NCI-H2029 treated with DMSO at 0.1 percent for 48 hours (cell line): Measurements from ENCODE around the gene MMP13.
"Not testable (repeated sequence)": the region's sequence is repeated elsewhere in the genome, so short reads cannot be mapped to it uniquely, and the experiment has no call there.

Experiments
- DNase-seq: peaks from one replicate; lab custom pipeline; 2025; lab: John Stamatoyannopoulos, UW

MMP13 gene

DNA sequence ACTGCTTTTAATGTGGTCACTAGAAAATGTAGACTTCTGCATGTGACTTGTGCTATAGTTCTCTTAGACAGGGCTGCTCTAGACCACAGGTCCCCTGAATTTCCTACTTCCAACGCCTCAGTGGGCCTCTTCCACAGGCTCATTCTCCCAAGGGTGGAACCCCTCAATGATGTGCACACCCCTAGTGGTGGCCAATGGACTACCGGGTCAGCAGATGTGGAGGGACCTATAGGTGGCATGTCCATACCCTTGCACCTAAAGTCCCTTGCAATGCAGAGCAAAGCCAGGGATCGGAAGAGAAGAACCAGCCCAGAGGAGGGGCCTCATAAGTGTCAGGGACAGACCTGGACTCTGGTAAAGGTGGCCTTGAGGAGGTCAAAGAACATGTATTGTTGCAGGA lies 20.0 kb downstream of the MMP13 start:
- DNase-seq, result no peak

- DNase-seq, result no peak
Measured at GRCh38 chr11:102934735-102935134, 20.8 kb downstream of the MMP13 start.

GRCh38 chr11:102933627-102934026 lies 21.9 kb downstream of the MMP13 start:
- DNase-seq, result no peak

DNA sequence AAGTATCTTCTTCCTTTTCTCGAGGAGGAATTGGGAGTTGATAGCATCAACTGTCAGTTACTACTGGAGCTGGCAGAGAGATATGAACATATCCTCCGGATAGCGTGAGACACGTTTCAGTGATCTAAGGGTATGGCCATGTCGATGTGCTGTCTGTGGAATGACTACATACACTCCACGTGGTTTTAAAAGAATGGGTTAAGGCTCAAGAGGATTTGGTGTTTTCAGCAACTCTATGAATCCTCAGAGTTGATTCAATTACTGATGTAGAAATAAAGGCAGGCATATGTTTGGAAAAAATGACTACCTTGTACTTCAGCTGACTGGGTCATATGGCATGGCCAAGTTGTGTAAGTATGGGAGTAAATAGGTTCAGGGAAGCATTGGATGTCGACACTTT lies 22.9 kb downstream of the MMP13 start:
- DNase-seq, result no peak

- no peak for DNase-seq
Measured at GRCh38 chr11:102930451-102930850, 25.1 kb downstream of the MMP13 start.

DNA sequence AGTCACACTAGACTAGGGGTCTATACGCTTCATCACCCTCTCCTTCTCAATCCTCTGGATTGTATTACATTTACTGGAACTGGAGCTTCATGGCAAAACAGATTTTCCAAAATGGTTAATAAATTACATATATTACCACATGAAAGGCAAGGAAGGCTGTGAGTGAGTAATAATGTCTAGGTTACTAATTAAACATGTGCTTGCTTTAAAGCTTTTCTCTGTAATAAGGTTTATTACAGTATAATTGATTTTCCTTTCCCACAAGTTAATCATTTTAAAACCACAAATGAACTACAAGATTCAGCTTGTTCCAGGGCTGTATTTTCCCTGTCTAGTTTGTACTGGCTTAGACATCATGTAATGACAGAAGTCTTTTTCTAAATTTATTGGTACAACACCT lies 25.6 kb downstream of the MMP13 start:
- DNase-seq, result no peak

DNA sequence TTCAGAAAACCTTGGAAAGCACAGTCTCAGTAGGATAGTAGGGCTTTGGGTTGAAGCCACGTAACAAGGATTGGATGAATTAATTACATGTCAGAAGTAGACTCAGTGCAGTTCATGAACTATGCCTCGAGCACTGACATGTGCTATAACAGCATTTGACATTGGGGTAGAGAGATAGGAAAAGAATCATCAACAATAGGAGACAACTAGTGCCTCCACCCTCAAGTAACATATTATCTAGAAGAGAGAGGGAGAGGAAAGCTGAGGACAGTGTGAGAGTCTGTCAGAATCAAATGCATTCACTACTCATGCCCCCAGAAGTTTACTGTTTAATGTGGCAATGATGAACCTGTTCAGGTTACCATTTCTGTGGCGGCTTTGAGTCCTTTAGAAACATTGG lies 26.4 kb downstream of the MMP13 start:
- no peak for DNase-seq

DNA sequence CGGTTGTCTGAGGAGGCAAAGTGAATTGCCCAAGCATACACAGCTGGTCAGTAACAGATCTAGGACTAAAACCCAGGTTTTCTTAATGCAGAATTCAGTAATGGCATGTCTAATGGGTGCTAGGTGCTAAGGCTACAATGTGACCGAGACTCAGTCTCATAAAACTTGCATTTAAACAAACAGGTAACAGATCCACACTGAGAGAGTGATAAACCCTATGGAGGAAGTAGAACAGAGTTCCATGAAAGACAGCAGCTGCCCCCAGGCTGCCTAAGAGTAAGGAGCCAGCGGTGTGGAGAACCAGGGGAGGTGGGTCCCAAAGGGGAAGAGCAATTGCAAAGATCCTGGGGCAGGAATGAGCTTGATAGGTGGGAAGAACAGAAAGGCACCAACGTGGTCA lies 27.3 kb downstream of the MMP13 start:
- no peak for DNase-seq

DNA sequence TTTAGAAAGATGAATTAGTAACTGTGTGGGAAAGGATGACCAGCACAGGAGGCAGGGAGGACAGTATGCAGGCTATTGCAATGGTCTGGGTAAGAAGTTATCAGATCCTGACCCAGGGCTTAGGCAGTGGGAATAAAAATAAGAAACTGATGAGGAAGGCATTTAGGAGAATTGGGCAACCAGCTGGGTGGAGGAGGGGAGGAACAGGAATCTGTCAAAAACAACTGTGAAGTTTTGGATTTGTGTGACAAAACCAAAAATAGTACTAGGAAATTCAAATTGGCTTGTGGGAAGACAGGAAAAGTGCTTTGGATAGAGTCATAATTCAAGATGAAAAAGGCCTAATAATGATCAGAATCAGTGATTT lies 27.9 kb downstream of the MMP13 start:
- DNase-seq, result no peak

- no peak for DNase-seq
Measured at GRCh38 chr11:102926961-102927623, 28.4 kb downstream of the MMP13 start.

DNA sequence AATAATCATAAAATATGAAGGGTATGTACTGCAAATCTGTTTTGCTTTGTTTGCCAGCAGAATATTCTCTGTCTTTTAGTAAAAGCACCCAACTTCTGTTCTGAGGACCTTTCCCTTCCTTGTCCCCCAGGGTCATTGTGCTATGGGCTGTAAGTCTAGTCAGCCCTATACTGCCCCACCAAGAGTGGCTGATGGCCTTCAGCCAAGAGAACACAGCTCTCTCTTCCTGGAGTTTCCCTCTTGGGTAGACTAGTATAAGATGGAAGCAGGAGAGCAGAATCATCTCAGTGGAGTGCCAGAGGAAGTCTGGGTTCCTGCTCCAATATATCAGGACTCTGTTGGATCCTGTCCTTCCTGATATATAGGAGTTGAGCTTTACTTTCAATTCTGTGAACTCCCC lies 29.0 kb downstream of the MMP13 start:
- no peak for DNase-seq

DNA sequence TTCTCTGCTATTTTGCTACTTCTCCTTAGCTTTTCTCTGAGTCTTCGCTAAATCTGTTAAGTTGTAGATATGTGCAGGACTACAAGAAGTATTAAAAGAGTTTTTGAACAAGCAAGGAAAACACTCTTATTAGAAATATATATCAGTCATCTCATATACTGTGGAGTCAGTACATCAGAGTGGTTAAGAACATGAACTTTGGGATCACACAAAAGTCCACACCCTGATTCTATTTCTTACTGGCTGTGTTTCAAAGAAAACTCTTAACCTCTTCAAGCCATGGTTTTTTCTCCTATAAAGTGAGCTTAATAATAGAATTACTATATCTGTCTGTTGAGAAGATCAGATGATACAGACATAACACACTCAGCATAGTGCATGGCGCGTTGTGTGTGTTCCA lies 29.5 kb downstream of the MMP13 start:
- no peak for DNase-seq

DNA sequence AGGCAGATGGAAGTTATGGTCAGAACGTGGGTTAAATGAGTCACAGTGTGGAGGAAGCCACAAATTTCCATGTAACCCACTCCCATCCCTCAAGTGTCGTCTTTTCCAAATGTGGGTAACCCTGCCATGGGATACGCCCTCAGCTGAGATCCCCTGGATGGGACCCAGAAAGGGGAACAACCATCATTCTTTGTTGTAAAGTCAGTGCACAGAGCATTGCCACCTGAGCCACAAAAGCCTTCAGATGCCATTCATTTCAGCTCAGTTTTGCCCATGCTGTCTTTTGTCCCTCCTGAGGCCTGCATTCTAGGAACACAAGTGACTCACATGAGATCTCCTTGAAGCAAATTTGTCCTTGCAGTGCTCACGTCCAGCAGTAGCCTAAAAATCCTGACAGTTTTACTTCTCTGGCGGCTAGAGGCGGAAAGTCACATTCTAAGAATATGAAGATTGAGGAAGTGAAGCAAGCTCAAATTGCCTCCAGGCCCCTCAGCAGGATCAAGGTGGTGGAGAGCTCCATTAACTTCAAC lies 30.6 kb downstream of the MMP13 start:
- no peak for DNase-seq

GRCh38 chr11:102921587-102922220 lies 33.8 kb downstream of the MMP13 start:
- no peak for DNase-seq

DNA sequence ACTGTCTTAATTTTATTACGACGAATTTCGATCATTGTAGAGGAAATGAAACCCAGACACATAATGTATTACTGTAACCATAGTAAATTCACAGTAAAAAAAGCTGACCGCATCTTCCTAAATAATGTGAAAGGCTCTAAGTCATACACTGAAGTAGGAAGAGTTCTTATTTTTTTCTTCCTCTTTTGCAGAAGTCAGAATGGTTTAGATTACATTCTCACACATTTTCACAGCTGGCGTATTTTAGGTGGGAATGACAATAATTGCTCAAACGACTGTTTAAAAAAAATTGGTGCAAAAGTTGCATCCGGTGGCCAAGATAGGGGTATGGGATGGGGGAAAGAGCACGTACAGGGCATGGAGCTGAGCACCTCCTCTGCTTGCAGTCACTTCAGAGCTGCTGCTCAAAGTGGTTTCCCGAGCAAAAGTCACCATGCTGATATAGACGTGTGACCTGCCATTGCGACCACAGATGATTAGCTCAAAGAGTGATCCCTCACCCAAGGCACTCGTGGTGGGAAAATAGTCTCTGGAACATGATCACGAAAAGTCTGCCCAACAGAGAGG lies 35.3 kb downstream of the MMP13 start:
- DNase-seq, result no peak

GRCh38 chr11:102915044-102915375 lies 40.5 kb downstream of the MMP13 start:
- no peak for DNase-seq

DNA sequence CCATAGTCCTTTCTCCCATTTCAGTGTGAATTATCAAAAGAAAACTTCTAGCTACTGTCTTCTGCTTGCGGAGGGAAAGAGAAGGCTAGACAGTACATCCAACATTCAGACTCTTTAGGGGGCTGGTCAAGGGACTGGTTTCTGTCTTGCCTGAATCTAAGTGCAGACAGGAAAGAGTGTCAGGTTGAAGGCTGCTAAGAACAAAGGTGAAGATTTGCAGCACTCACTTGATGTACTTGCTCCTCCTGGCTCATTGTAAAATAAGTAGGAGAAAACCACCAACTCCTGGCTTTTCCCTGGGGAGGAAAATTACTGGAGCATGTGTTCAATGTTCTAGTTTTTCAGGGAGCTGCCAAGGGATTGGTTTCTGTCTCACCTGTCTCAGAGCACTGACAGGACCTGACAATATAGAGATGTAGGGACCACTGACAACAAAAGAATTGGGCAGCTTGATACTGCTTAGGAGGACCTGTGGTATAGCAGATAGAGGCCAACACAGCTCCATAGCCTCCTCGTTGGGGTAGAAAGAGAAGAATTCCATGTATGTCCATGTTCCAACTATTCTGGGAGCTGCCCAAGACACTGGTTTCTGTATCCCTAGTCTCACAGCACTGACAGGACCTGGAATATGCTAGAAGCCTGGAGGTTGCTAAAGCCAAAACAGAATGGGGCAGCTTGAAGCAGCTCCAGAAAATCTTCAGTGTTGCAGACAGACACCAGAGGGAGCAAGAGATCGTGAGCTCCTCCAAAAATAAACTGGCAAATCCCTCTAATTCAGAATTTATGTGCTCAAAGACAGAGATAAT lies 41.1 kb downstream of the MMP13 start:
- DNase-seq, result no peak

GRCh38 chr11:102912482-102912830 lies 43.1 kb downstream of the MMP13 start:
- no peak for DNase-seq

GRCh38 chr11:102911758-102912481 lies 43.6 kb downstream of the MMP13 start:
- DNase-seq, result no peak

DNA sequence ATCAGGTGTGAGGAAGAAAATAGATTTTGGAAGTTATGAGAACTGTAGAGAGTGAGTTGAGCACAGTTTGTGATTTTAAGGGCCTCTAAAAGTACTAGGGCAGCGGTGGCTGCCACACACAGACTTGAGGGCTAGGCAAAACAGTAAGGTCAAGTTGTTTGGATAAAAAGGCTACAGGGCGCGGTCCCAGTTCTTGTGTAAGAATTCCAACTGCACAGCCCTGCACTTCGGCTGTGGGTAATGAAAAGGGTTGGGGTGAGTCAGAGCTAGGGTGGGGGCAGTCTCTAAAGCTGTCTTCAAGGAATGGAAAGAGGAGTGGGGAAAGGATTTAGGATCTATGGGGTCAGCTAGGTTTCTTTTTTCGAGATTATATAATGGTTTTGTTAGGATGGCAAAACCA lies 49.7 kb downstream of the MMP13 start:
- DNase-seq, result not testable (repeated sequence)

GRCh38 chr11:102903895-102904294 lies 51.6 kb downstream of the MMP13 start:
- not testable (repeated sequence) for DNase-seq

DNA sequence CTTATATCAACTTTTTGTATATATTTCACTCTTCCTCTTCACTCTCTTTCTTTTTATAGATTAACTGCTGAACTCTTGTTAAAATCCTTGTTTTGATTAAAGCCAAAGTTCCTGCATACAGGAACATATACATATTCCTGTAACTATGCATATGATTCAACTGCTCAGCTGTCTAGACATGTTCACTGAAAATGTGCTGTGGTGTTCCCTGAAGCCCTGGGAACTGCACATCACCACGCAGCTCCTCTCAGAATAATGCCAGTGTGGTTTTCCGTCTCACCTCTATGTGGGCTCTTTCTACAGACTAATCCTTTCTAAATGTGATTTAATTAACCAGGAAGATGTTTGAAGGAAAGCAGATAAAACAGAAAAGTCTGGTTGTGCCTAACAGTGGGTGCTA lies 55.2 kb downstream of the MMP13 start:
- no peak for DNase-seq
